AG04449 (cell line): ENCODE data around the gene WDFY4.

Experiments used
- CTCF ChIA-PET: fragments of 350-600 bp; formaldehyde crosslinking; extraction: SDS; loops from one replicate; lab custom pipeline; 2021; ENCODE audit warnings: antibody characterized with exemption; lab: Yijun Ruan, JAX
- POLR2A ChIA-PET: fragments of 400-600, 350-600 bp; formaldehyde crosslinking; extraction: SDS; loops from one replicate; lab custom pipeline; 2020; ENCODE audit warnings: antibody characterized with exemption, inconsistent platforms; lab: Yijun Ruan, JAX
- DNase-seq: peaks from one replicate; pipeline ENCODE4 v3.0.0-alpha.2; 2010; ENCODE audit warnings: low read depth, low spot score
- H3K4me3 ChIP-seq: 2 replicates; pipeline ENCODE4 v1.5.1; 2011; ENCODE audit warnings: low read depth, mild to moderate bottlenecking, control low read depth, low read length
- CTCF ChIP-seq: IDR thresholded peaks from one replicate; pipeline ENCODE4 v1.5.1; 2011; ENCODE audit warnings: mild to moderate bottlenecking, moderate library complexity, low read length, control low read depth, inconsistent platforms; ENCODE audit not compliant: insufficient read depth; ENCODE audit errors: missing control alignments

The WDFY4 gene

DNA sequence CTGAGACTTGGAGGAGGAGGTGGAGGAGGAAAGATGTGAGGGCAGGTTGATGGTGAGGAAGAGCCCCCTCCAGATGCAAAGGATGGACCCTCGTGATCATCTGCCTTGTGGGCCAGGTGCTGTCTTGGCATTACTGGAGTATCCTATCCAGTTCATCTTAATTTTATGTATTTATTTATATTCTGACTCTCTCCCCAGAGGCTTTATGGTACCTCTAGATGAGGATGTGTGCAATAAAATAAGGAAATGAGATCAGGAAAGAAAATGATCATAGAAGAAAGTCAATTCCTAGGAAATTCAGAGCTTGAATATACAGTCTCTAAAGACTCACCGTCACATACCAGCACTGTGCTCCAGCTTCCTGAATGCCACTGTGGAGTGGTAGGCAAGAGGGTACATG is 160.8 kb downstream of the WDFY4 start:
- DNase-seq: no peak
- CTCF ChIA-PET: interaction anchor here (1.0 kb wide), 1 partner anchor 189 kb away, joined by 3 read pairs; no protein-coding TSS in a partner anchor
- POLR2A ChIA-PET: no interaction called here
- no peak overlapping the region for H3K4me3 ChIP-seq
- TF ChIP-seq CTCF: no peak

- CTCF ChIA-PET: no interaction called here
- TF ChIP-seq CTCF: no peak
- DNase-seq: no peak
- no peak overlapping the region for H3K4me3 ChIP-seq
- POLR2A ChIA-PET: no interaction called here
These were observed 163.0 kb downstream of the WDFY4 start for GRCh38 chr10:48847691-48848090.

DNA sequence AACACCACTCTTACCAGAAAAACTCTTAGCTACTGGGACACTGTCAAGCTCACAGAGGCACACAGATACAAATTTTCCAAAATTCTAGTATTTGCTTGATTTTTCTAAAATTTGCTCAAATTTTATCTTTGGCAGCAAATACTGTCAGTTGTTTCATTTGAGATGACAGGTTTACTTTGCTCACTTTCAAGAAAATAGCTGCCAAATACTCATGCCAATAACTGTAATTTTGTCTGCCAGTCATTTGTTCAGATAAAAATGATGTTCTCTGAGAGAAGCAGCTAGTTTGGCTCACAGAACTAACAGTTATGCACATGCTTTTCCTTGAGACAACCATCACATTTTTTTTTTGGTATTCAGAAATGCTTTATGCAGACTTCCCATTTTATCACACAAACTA is 172.2 kb downstream of the WDFY4 start:
- no peak for TF ChIP-seq CTCF
- H3K4me3 ChIP-seq: no peak overlapping the region
- POLR2A ChIA-PET: no interaction called here
- DNase-seq: no peak
- CTCF ChIA-PET: no interaction called here

DNA sequence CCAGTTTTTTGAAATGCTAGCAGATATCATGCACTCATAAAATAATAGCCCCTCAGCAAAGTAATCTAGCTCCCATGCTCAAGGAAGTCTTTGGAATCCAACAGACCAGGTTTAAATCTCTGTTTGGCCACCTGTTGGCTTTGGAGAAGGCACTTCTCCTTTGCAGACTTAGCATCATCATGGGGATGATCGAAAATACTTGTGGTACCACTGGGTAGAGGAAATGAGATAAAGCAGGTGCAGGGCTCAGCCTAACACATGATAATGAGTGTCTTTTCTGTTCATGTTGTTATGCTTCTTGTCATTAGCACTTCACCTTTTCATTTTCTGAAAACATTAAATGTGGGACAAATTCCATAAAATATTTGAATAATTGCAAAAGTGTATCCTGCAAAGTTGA is 187.6 kb downstream of the WDFY4 start:
- no peak overlapping the region for H3K4me3 ChIP-seq
- no peak for DNase-seq
- TF ChIP-seq CTCF: no peak
- CTCF ChIA-PET: interaction anchor here (1.0 kb wide), 1 partner anchor 215 kb away, joined by 3 read pairs; no protein-coding TSS in a partner anchor
- POLR2A ChIA-PET: no interaction called here

DNA sequence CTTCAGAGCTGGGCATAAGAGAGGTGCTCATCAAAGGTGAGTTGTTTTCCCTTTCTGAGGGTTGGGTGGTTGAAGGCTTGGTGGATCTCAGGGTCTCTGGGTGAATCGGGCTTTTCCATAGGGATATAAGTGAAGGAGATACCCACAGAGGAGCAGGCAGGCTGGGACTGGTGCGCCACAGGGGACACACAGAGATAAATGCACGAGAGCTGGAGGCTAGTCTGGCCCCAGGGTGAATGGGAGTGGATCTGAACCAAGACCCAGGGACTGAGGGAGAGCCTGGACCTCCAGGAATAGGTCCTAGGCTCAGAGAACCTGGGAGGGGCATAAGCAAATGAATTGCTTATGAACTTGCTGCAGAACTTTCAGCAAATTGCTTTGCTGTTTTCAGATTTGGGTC is 193.4 kb downstream of the WDFY4 start:
- POLR2A ChIA-PET: no interaction called here
- no peak overlapping the region for H3K4me3 ChIP-seq
- CTCF ChIA-PET: no interaction called here
- TF ChIP-seq CTCF: no peak
- DNase-seq: no peak

- H3K4me3 ChIP-seq: no peak overlapping the region
- ChIA-PET CTCF (no interaction called here), POLR2A (no interaction called here)
- no peak for DNase-seq
- TF ChIP-seq CTCF: no peak
These were observed 194.8 kb downstream of the WDFY4 start for GRCh38 chr10:48879451-48879850.
